T-helper 2 cell (primary cell): ENCODE measurements around the gene UTP11.

Experiments
- DNase-seq, 5 experiments: peaks; one replicate each; pipeline versions ENCODE4 v3.0.0 to v3.0.0-alpha.2; 2012 to 2022

The UTP11 gene

DNA sequence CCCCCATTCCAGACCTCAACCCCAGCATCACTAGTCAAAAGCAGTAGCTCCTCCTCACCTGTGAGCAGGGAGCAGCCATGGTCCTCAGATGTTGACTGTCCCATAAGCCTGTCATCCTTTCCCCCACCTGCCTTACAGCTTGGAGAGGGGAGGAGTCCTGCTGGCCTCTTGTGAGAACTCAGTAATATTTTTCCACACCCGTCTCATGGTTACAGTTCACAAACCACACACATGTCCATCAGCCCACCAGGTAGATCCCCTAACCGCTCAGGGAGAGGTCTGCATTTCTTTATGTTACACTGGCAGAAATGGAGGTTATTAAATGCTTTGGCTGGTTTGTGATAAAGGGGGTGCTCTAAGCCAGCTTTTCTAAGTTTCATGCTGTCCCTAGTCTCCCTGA is 60.3 kb downstream of the UTP11 start:
- DNase-seq = no peak

DNA sequence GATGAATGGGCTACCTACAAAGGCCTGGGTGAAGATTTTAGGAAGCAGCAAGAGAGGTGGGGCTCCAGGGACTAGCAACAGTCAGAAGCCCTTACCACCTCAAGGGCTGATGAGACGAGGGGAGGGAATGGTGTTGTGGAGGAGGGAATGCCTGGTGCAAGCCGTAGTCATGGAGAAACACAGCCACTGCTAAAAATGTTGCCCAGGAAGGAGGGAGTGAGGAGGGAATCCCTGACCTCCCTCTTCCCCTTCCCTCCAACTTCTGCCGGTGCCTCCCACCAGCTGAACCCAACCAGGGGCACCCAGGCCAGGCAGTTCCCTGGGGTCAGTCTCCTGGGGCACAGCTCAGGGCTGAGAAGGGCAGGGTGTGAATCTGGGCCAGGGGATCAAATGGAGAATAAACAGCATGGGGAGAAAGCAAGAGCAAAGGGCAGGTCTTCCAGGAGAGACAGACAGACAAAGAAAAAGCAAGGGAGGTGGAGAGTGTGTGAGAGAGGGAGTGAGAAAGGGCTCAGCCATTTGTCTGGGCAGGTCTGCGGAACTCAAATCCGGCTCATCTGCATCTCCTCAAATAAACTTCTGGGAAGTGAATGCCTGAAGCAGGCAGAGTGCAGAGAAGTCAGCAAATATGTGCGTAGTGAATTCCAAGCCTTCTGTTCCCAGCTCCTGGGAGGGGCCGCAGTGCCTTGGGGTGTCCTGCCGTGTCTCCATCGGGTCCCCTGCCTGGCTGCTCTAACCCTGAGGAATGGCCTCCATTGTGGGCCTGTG is 61.2 kb downstream of the UTP11 start:
- DNase-seq = no peak

DNA sequence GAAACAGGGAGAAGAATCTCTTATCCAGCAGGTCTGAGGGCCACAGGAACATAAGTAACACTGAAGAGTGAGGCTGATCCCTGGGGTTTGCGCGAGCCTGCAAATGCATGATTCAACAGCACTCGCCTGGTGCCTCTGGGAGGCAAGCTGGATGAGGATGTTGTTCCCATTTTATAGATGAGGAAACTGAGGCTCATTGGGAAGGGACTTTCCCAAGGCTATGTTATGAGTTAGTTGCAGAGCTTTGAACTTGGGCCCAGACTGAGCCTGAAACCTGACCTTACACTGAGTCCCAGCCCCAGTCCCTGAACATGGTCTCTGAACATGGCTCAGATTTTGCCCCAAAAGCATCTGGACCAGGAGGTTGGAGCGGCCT is 61.8 kb downstream of the UTP11 start:
- no peak for DNase-seq
